HEK293T (cell line): Measurements from ENCODE around the gene RGS3.
"Not testable (repeated sequence)": the region's sequence is repeated elsewhere in the genome, so short reads cannot be mapped to it uniquely, and the experiment has no call there.

ENCODE experiments used
- CTCF ChIA-PET: fragments of 350-600 bp; formaldehyde crosslinking; extraction: SDS; loops from one replicate; lab custom pipeline; 2021; ENCODE audit warnings: antibody characterized with exemption, inconsistent platforms; lab: Yijun Ruan, JAX
- POLR2A ChIA-PET: fragments of 350-600 bp; formaldehyde crosslinking; extraction: SDS; loops from one replicate; lab custom pipeline; 2020; ENCODE audit warnings: antibody characterized with exemption, inconsistent platforms; lab: Yijun Ruan, JAX
- DNase-seq: peaks from one replicate; pipeline ENCODE4 v3.0.0; 2012; ENCODE audit warnings: mixed read lengths; ENCODE audit errors: extremely low spot score
- ARNT ChIP-seq: fragments of 450-650 bp; IDR thresholded peaks from 2 replicates; pipeline ENCODE4 v1.6.1; 2017; ENCODE audit warnings: mild to moderate bottlenecking
- BHLHE40 ChIP-seq: fragments of 450-650 bp; IDR thresholded peaks from 2 replicates; pipeline ENCODE4 v1.6.1; 2016; ENCODE audit warnings: mild to moderate bottlenecking, moderate library complexity, borderline replicate concordance
- CTBP1 ChIP-seq: fragments of 450-650 bp; IDR thresholded peaks from 2 replicates; pipeline ENCODE4 v1.6.1; 2016; ENCODE audit warnings: borderline replicate concordance
- ELF4 ChIP-seq: fragments of 450-650 bp; IDR thresholded peaks from 2 replicates; pipeline ENCODE4 v1.6.1; 2017; ENCODE audit warnings: antibody characterized with exemption
- FOXA1 ChIP-seq: fragments of 450-650 bp; IDR thresholded peaks from 2 replicates; pipeline ENCODE4 v1.6.1; 2016; ENCODE audit warnings: mild to moderate bottlenecking
- FOXK2 ChIP-seq: fragments of 450-650 bp; IDR thresholded peaks from 2 replicates; pipeline ENCODE4 v1.6.1; 2016; ENCODE audit warnings: mild to moderate bottlenecking
- FOXM1 ChIP-seq: fragments of 450-650 bp; IDR thresholded peaks from 2 replicates; pipeline ENCODE4 v1.6.1; 2017; ENCODE audit warnings: mild to moderate bottlenecking, borderline replicate concordance
- HDGF ChIP-seq: fragments of 450-650 bp; IDR thresholded peaks from 2 replicates; pipeline ENCODE4 v1.6.1; 2017; ENCODE audit warnings: antibody characterized with exemption, borderline replicate concordance
- L3MBTL2 ChIP-seq: fragments of 450-650 bp; conservative IDR thresholded peaks from 2 replicates; pipeline ENCODE4 v1.6.1; 2016; ENCODE audit warnings: mild to moderate bottlenecking
- LEF1 ChIP-seq: fragments of 450-650 bp; IDR thresholded peaks from 2 replicates; pipeline ENCODE4 v1.6.1; 2017; ENCODE audit warnings: mild to moderate bottlenecking, borderline replicate concordance
- NFRKB ChIP-seq: fragments of 450-650 bp; IDR thresholded peaks from 2 replicates; pipeline ENCODE4 v1.6.1; 2016; ENCODE audit warnings: mild to moderate bottlenecking, moderate library complexity
- PKNOX1 ChIP-seq: fragments of 450-650 bp; IDR thresholded peaks from 2 replicates; pipeline ENCODE4 v1.6.1; 2016
- SP1 ChIP-seq: fragments of 450-650 bp; IDR thresholded peaks from 2 replicates; pipeline ENCODE4 v1.6.1; 2017
- SUZ12 ChIP-seq: fragments of 450-650 bp; IDR thresholded peaks from 2 replicates; pipeline ENCODE4 v1.6.1; 2016; ENCODE audit warnings: mild to moderate bottlenecking
- TARDBP ChIP-seq: fragments of 450-650 bp; IDR thresholded peaks from 2 replicates; pipeline ENCODE4 v1.6.1; 2016
- ZNF384 ChIP-seq: fragments of 450-650 bp; IDR thresholded peaks from 2 replicates; pipeline ENCODE4 v1.6.1; 2016

Gene RGS3

GRCh38 chr9:113542741-113543140, 79.2 kb downstream of the RGS3 start:
- CTCF ChIA-PET, result no interaction called here
- DNase-seq, result no peak
- POLR2A ChIA-PET, result no interaction called here
- TF ChIP-seq NFRKB (no peak), HDGF (no peak), BHLHE40 (no peak), ELF4 (no peak), FOXA1 (no peak), FOXM1 (no peak), SP1 (no peak), SUZ12 (no peak)

- no peak for TF ChIP-seq SUZ12
- DNase-seq, result no peak
- ChIA-PET POLR2A (no interaction called here), CTCF (interaction anchor here (0.6 kb wide), 1 partner anchor 111 kb away, joined by 5 read pairs; no protein-coding TSS in a partner anchor)
Observed at GRCh38 chr9:113543296-113543981, 79.9 kb downstream of the RGS3 start.

GRCh38 chr9:113543982-113544303, 80.4 kb downstream of the RGS3 start:
- no peak for TF ChIP-seq CTBP1
- no peak for TF ChIP-seq SP1
- no peak for TF ChIP-seq FOXA1
- no peak for TF ChIP-seq L3MBTL2
- TF ChIP-seq ARNT, result no peak
- TF ChIP-seq TARDBP, result no peak
- TF ChIP-seq BHLHE40, result no peak
- TF ChIP-seq FOXK2, result no peak
- no peak for TF ChIP-seq SUZ12
- no peak for TF ChIP-seq FOXM1
- TF ChIP-seq NFRKB, result no peak
- TF ChIP-seq LEF1, result no peak
- TF ChIP-seq PKNOX1, result no peak
- TF ChIP-seq ZNF384, result no peak
- TF ChIP-seq ELF4, result no peak
- TF ChIP-seq HDGF, result no peak
- ChIA-PET CTCF (interaction anchor here (0.6 kb wide), 1 partner anchor 111 kb away, joined by 5 read pairs; no protein-coding TSS in a partner anchor), POLR2A (no interaction called here)
- DNase-seq, result no peak

- ChIA-PET POLR2A (interaction anchor here (1.0 kb wide), 1 partner anchor 324 kb away, joined by 3 read pairs; the partner anchor contains the start of genes FKBP15 and SLC31A1), CTCF (no interaction called here)
- no peak for DNase-seq
- TF ChIP-seq FOXM1, result no peak
Observed at GRCh38 chr9:113545068-113545467, 81.5 kb downstream of the RGS3 start.

- POLR2A ChIA-PET, result no interaction called here
- CTCF ChIA-PET, result no interaction called here
Observed at GRCh38 chr9:113546566-113546965, 83.0 kb downstream of the RGS3 start.

GRCh38 chr9:113547501-113547900, 84.0 kb downstream of the RGS3 start:
- ChIA-PET CTCF (no interaction called here), POLR2A (no interaction called here)
- no peak for DNase-seq
- TF ChIP-seq ELF4 (no peak), L3MBTL2 (no peak), SUZ12 (no peak), FOXM1 (no peak), SP1 (no peak)

More at GRCh38 chr9:113546566-113546965, 83.0 kb downstream of the RGS3 start:
- no peak for DNase-seq
- no peak for TF ChIP-seq TARDBP
- no peak for TF ChIP-seq ARNT
- no peak for TF ChIP-seq FOXA1
- no peak for TF ChIP-seq ZNF384
- no peak for TF ChIP-seq CTBP1

- ChIA-PET POLR2A (no interaction called here), CTCF (interaction anchor here (0.7 kb wide), 1 partner anchor 12 kb away, joined by 3 read pairs; no protein-coding TSS in a partner anchor)
- no peak for DNase-seq
- no peak for TF ChIP-seq FOXM1
- no peak for TF ChIP-seq ELF4
Observed at GRCh38 chr9:113548221-113549041, 84.9 kb downstream of the RGS3 start.

- POLR2A ChIA-PET, DNase-seq: not testable (repeated sequence)
- CTCF ChIA-PET, result interaction anchor here (0.6 kb wide), 1 partner anchor 42 kb away, joined by 3 read pairs; no protein-coding TSS in a partner anchor
Observed at GRCh38 chr9:113549892-113550291, 86.4 kb downstream of the RGS3 start.
